DND-41 (cell line): ENCODE results near the gene LSM4.

Experiments used
- ATAC-seq: fragments of 200-7000 bp; cut with Tn5 transposase; 3 replicates; pipeline ENCODE4 v1.9.1; 2021; ENCODE audit warnings: low read depth; ENCODE audit not compliant: insufficient read depth
- DNase-seq: peaks from one replicate; pipeline ENCODE4 v3.0.0-alpha.2; 2020
- H2AFZ ChIP-seq: 2 replicates; pipeline ENCODE4 v1.6.0; 2012; ENCODE audit warnings: low read depth, low read length
- H3K27ac ChIP-seq: 2 replicates; pipeline ENCODE4 v1.5.1; 2012; ENCODE audit warnings: low read length, inconsistent platforms
- H3K27me3 ChIP-seq: fragments of 200-600 bp; sonication (generic); 2 replicates; pipeline ENCODE4 v1.6.0; 2012; ENCODE audit warnings: low read length, mild to moderate bottlenecking, inconsistent platforms; ENCODE audit not compliant: insufficient read depth, poor library complexity
- H3K36me3 ChIP-seq: 2 replicates; pipeline ENCODE4 v1.5.1; 2012; ENCODE audit warnings: low read length, inconsistent platforms; ENCODE audit not compliant: insufficient read depth
- H3K4me1 ChIP-seq: 2 replicates; pipeline ENCODE4 v1.5.1; 2012; ENCODE audit warnings: mild to moderate bottlenecking, low read length; ENCODE audit not compliant: insufficient read depth
- H3K4me2 ChIP-seq: 2 replicates; pipeline ENCODE4 v1.6.0; 2012; ENCODE audit warnings: mild to moderate bottlenecking, moderate library complexity, low read length, inconsistent platforms; ENCODE audit not compliant: insufficient read depth
- H3K4me3 ChIP-seq, 2 experiments: fragments of 200-600 bp in 1 of 2; shearing (Covaris generic) in 1 of 2; 2 replicates each; pipeline ENCODE4 v1.5.1; 2012 to 2016; ENCODE audit warnings: inconsistent platforms in 2 of 2, low read length in 2 of 2, mild to moderate bottlenecking in 2 of 2, low read depth in 1 of 2, moderate library complexity in 1 of 2
- H3K79me2 ChIP-seq: 2 replicates; pipeline ENCODE4 v1.6.0; 2012; ENCODE audit warnings: low read length, inconsistent platforms; ENCODE audit not compliant: insufficient read depth
- H3K9ac ChIP-seq: 2 replicates; pipeline ENCODE4 v1.6.0; 2012; ENCODE audit warnings: low read depth, mild to moderate bottlenecking, inconsistent platforms, low read length, moderate library complexity
- H3K9me3 ChIP-seq: 2 replicates; pipeline ENCODE4 v1.5.1; 2012; ENCODE audit warnings: low read length, moderate library complexity, mild to moderate bottlenecking, inconsistent platforms; ENCODE audit not compliant: insufficient read depth, severe bottlenecking
- H4K20me1 ChIP-seq: 2 replicates; pipeline ENCODE4 v1.6.0; 2012; ENCODE audit warnings: low read length; ENCODE audit not compliant: insufficient read depth
- CTCF ChIP-seq: IDR thresholded peaks from 2 replicates; pipeline ENCODE4 v1.5.1; 2012; ENCODE audit warnings: borderline replicate concordance, low read length, moderate library complexity, mild to moderate bottlenecking; ENCODE audit not compliant: poor library complexity, severe bottlenecking; ENCODE audit errors: extremely low read depth
- EZH2 ChIP-seq: IDR thresholded peaks from 3 replicates; pipeline ENCODE4 v1.6.1; 2012; ENCODE audit warnings: borderline replicate concordance, low read depth, mild to moderate bottlenecking, moderate library complexity, low read length, inconsistent platforms; ENCODE audit not compliant: severe bottlenecking

Gene LSM4

GRCh38 chr19:18279516-18280246 lies 43.2 kb downstream of the LSM4 start:
- peaks cover 31% of the 10 kb centered on the region for H4K20me1 ChIP-seq
- peak; percentile 99 for TF ChIP-seq CTCF
- TF ChIP-seq EZH2, result no peak
- peak; percentile 97 for DNase-seq
- peak overlapping the region; percentile 78 to 82 for H3K4me3 ChIP-seq
- H3K4me1 ChIP-seq, result peaks cover 29% of the 10 kb centered on the region
- peak overlapping the region; percentile 81 for H3K4me2 ChIP-seq
- peak; percentile 60 for ATAC-seq
- H3K27me3 ChIP-seq, result no peaks in the 10 kb centered on the region
- H3K9me3 ChIP-seq, result no peaks in the 10 kb centered on the region
- H3K36me3 ChIP-seq, result peaks cover 20% of the 10 kb centered on the region
- peak overlapping the region; percentile 99 for H3K9ac ChIP-seq
- H3K27ac ChIP-seq, result peak overlapping the region; percentile 98
- peak overlapping the region; percentile 59 for H2AFZ ChIP-seq
- H3K79me2 ChIP-seq, result peaks cover 40% of the 10 kb centered on the region

- peaks cover 20% of the 10 kb centered on the region for H3K36me3 ChIP-seq
- H3K4me1 ChIP-seq, result peaks cover 29% of the 10 kb centered on the region
- DNase-seq, result no peak
- H4K20me1 ChIP-seq, result peaks cover 35% of the 10 kb centered on the region
- H3K9me3 ChIP-seq, result no peaks in the 10 kb centered on the region
- H3K4me2 ChIP-seq, result peak overlapping the region; percentile 81
- peak overlapping the region; percentile 99 for H3K9ac ChIP-seq
- ATAC-seq, result no peak
- H3K27ac ChIP-seq, result peak overlapping the region; percentile 98
- no peak overlapping the region for H2AFZ ChIP-seq
- no peaks in the 10 kb centered on the region for H3K27me3 ChIP-seq
- TF ChIP-seq EZH2, result no peak
- TF ChIP-seq CTCF, result no peak
- peaks cover 40% of the 10 kb centered on the region for H3K79me2 ChIP-seq
- peak overlapping the region; percentile 39 to 82; a peak in 3 of 4 replicates for H3K4me3 ChIP-seq
Measured at GRCh38 chr19:18279266-18279515, 43.7 kb downstream of the LSM4 start.

- peaks cover 29% of the 10 kb centered on the region for H3K4me1 ChIP-seq
Measured at GRCh38 chr19:18278521-18279265, 44.2 kb downstream of the LSM4 start.

More at GRCh38 chr19:18278521-18279265, 44.2 kb downstream of the LSM4 start:
- DNase-seq, result peak; percentile 58
- peak overlapping the region; percentile 81 for H3K4me2 ChIP-seq
- H3K79me2 ChIP-seq, result peaks cover 40% of the 10 kb centered on the region
- peak overlapping the region; percentile 39 to 82; a peak in 3 of 4 replicates for H3K4me3 ChIP-seq
- no peak overlapping the region for H2AFZ ChIP-seq
- peak overlapping the region; percentile 98 for H3K27ac ChIP-seq
- no peak for ATAC-seq
- peaks cover 37% of the 10 kb centered on the region for H4K20me1 ChIP-seq
- peak overlapping the region; percentile 99 for H3K9ac ChIP-seq
- H3K27me3 ChIP-seq, result no peaks in the 10 kb centered on the region
- H3K36me3 ChIP-seq, result peaks cover 20% of the 10 kb centered on the region
- H3K9me3 ChIP-seq, result no peaks in the 10 kb centered on the region
- TF ChIP-seq CTCF, result peak; percentile 60
- TF ChIP-seq EZH2, result no peak
